ENCODE results near the gene PSMD13. TPM values are rescaled to one million over a fixed set of nuclear protein-coding genes. Genes with fewer than 3 reads are reported as not detected.

The PSMD13 gene
- total and polyA plus RNA-seq, 2 experiments from 2014 or later, result 98.4 to 175 TPM

- Histone ChIP-seq H3K27me3 (no peaks in the 10 kb centered on the region), H3K4me1 (ENCODE audit: low read depth) (peaks cover 5% of the 10 kb centered on the region), H3K27ac (no peak overlapping the region), H3K9me3 (ENCODE audit: low read depth) (no peaks in the 10 kb centered on the region), H3K36me3 (peaks cover 33% of the 10 kb centered on the region), H3K4me3 (no peak overlapping the region)
- no peak for DNase-seq (ENCODE audit: low read depth in 1 of 2, low spot score in 1 of 2)
- TF ChIP-seq CTCF (IDR thresholded peaks at IDR 0.05; ENCODE audit: low read depth, low read length), result no peak
These were observed 16.5 kb downstream of the PSMD13 start for GRCh38 chr11:253160-253885.

GRCh38 chr11:253886-254270 is 17.1 kb downstream of the PSMD13 start:
- no peak for DNase-seq (ENCODE audit: low read depth in 1 of 2, low spot score in 1 of 2)
- Histone ChIP-seq H3K36me3 (peaks cover 29% of the 10 kb centered on the region), H3K4me1 (ENCODE audit: low read depth) (peaks cover 5% of the 10 kb centered on the region), H3K9me3 (ENCODE audit: low read depth) (no peaks in the 10 kb centered on the region), H3K27me3 (no peaks in the 10 kb centered on the region), H3K4me3 (no peak overlapping the region), H3K27ac (no peak overlapping the region)
- TF ChIP-seq CTCF (IDR thresholded peaks at IDR 0.05; ENCODE audit: low read depth, low read length), result no peak

GRCh38 chr11:255176-255575 is 18.4 kb downstream of the PSMD13 start:
- Histone ChIP-seq H3K4me1 (ENCODE audit: low read depth) (peaks cover 5% of the 10 kb centered on the region), H3K36me3 (peaks cover 21% of the 10 kb centered on the region), H3K4me3 (no peak overlapping the region), H3K27me3 (no peaks in the 10 kb centered on the region), H3K9me3 (ENCODE audit: low read depth) (no peaks in the 10 kb centered on the region), H3K27ac (no peak overlapping the region)
- DNase-seq (ENCODE audit: low read depth in 1 of 2, low spot score in 1 of 2), result peak in 1 of 2 donors; percentile 79
- no peak for TF ChIP-seq CTCF (IDR thresholded peaks at IDR 0.05; ENCODE audit: low read depth, low read length)

- no peak for TF ChIP-seq CTCF (IDR thresholded peaks at IDR 0.05; ENCODE audit: low read depth, low read length)
- H3K27ac ChIP-seq, result no peak overlapping the region
- no peak for DNase-seq (ENCODE audit: low read depth in 1 of 2, low spot score in 1 of 2)
- H3K36me3 ChIP-seq, result peaks cover 18% of the 10 kb centered on the region
- no peak overlapping the region for H3K4me3 ChIP-seq
- H3K4me1 ChIP-seq (ENCODE audit: low read depth), result peaks cover 5% of the 10 kb centered on the region
- H3K9me3 ChIP-seq (ENCODE audit: low read depth), result no peaks in the 10 kb centered on the region
- H3K27me3 ChIP-seq, result no peaks in the 10 kb centered on the region
These were observed 19.0 kb downstream of the PSMD13 start for GRCh38 chr11:255816-256215.

GRCh38 chr11:256952-257737 is 20.4 kb downstream of the PSMD13 start:
- H3K27ac ChIP-seq, result no peak overlapping the region
- H3K9me3 ChIP-seq (ENCODE audit: low read depth), result no peaks in the 10 kb centered on the region
- no peak for DNase-seq (ENCODE audit: low read depth in 1 of 2, low spot score in 1 of 2)
- no peak overlapping the region for H3K4me3 ChIP-seq
- no peak for TF ChIP-seq CTCF (IDR thresholded peaks at IDR 0.05; ENCODE audit: low read depth, low read length)
- H3K4me1 ChIP-seq (ENCODE audit: low read depth), result peaks cover 5% of the 10 kb centered on the region
- peaks cover 8% of the 10 kb centered on the region for H3K36me3 ChIP-seq
- no peaks in the 10 kb centered on the region for H3K27me3 ChIP-seq

All from cardiac muscle cell (in vitro differentiated cells and primary cell).